ENCODE results near the gene ARHGAP44.

Gene ARHGAP44

DNA sequence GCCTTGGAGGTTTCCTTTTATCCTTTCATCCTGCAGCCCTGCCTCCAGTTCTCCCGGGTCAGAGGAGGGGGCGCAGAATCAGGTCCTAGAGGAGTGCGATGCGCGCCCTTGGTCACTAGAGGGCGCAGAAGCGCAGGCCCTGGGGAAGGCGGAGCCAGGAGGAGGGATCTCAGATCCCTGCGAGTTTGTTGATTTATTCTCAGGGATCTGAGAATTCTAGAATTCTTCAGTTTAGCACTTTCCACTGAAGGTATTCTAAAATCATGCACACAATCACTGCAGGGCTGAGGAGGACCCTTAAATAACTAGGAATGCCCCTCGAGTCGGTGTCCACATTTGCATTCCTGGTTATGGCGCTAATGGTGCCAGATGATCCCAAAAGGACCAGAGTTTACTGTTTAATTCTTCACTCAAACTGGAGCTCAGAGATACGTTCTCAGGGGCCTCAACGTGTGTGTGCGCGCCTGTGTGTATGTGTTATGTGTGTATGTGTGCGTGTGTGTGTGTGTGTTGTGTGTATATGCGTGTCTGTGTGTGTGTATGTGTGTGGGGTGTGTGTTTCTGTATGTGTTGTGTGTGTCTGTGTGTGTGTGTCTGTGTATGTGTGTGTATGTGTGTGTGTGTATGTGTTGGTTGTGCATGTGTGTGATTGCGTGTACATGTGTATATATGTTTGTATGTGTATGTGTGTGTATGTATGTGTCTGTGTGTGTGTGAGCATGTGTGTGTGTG, 235.4 kb downstream of the ARHGAP44 start:
- Mint-ChIP-seq H3K4me3 (peak overlapping the region; percentile 10), H3K4me1 (peaks cover 22% of the 10 kb centered on the region), H3K36me3 (no peaks in the 10 kb centered on the region), H3K27me3 (peaks cover 17% of the 10 kb centered on the region), H3K9me3 (no peaks in the 10 kb centered on the region), H3K27ac (no peak overlapping the region)
- peak; percentile 74 for ATAC-seq

- Mint-ChIP-seq H3K4me3 (no peak overlapping the region), H3K4me1 (peaks cover 22% of the 10 kb centered on the region), H3K9me3 (no peaks in the 10 kb centered on the region), H3K27ac (no peak overlapping the region), H3K36me3 (no peaks in the 10 kb centered on the region), H3K27me3 (peaks cover 17% of the 10 kb centered on the region)
- no peak for ATAC-seq
These were observed 235.9 kb downstream of the ARHGAP44 start for GRCh38 chr17:13025258-13025627.

- Mint-ChIP-seq H3K4me3 (no peak overlapping the region), H3K4me1 (peaks cover 22% of the 10 kb centered on the region), H3K9me3 (no peaks in the 10 kb centered on the region), H3K27ac (peak overlapping the region; percentile 11), H3K36me3 (no peaks in the 10 kb centered on the region), H3K27me3 (peaks cover 17% of the 10 kb centered on the region)
- ATAC-seq = no peak
These were observed 236.4 kb downstream of the ARHGAP44 start for GRCh38 chr17:13025687-13026086.

GRCh38 chr17:13027246-13027645, 237.9 kb downstream of the ARHGAP44 start:
- no peaks in the 10 kb centered on the region for H3K9me3 Mint-ChIP-seq
- H3K4me3 Mint-ChIP-seq = no peak overlapping the region
- H3K4me1 Mint-ChIP-seq = peaks cover 35% of the 10 kb centered on the region
- no peaks in the 10 kb centered on the region for H3K36me3 Mint-ChIP-seq
- peaks cover 17% of the 10 kb centered on the region for H3K27me3 Mint-ChIP-seq
- H3K27ac Mint-ChIP-seq = no peak overlapping the region
- ATAC-seq = no peak

DNA sequence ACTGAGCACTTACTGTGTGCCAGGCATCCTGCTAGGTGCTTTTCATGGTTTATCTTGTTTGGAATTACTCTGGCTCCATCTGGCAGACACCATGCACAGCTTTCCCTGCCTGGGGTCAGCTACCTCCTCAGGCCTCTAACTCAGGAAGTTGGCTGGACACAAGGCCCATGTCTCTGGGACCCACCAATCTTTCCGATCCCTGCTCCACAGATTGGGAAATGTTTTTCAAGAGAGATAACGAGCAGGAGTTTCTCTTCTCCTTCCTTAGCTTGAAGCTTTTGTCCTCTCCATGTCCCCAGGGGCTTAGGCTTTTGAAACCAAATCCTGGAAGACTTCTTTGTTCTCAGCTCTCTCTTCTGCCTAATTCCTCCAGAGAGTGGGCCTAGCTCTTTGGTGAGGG, 240.0 kb downstream of the ARHGAP44 start:
- Mint-ChIP-seq H3K9me3 (peaks cover under 1% of the 10 kb centered on the region), H3K36me3 (no peaks in the 10 kb centered on the region), H3K4me3 (no peak overlapping the region), H3K27me3 (peaks cover 21% of the 10 kb centered on the region), H3K27ac (no peak overlapping the region), H3K4me1 (peaks cover 33% of the 10 kb centered on the region)
- no peak for ATAC-seq

GRCh38 chr17:13030056-13030455, 240.8 kb downstream of the ARHGAP44 start:
- Mint-ChIP-seq H3K27me3 (peaks cover 25% of the 10 kb centered on the region), H3K9me3 (peaks cover 3% of the 10 kb centered on the region), H3K4me3 (no peak overlapping the region), H3K36me3 (no peaks in the 10 kb centered on the region), H3K4me1 (peaks cover 26% of the 10 kb centered on the region), H3K27ac (no peak overlapping the region)
- no peak for ATAC-seq

GRCh38 chr17:13030459-13031300, 241.4 kb downstream of the ARHGAP44 start:
- Mint-ChIP-seq H3K9me3 (peaks cover 7% of the 10 kb centered on the region), H3K27ac (no peak overlapping the region), H3K4me3 (no peak overlapping the region), H3K4me1 (peaks cover 20% of the 10 kb centered on the region), H3K27me3 (peaks cover 25% of the 10 kb centered on the region), H3K36me3 (no peaks in the 10 kb centered on the region)
- no peak for ATAC-seq

- no peak overlapping the region for H3K27ac Mint-ChIP-seq
- H3K27me3 Mint-ChIP-seq = peaks cover 14% of the 10 kb centered on the region
- no peak overlapping the region for H3K4me3 Mint-ChIP-seq
- peaks cover 13% of the 10 kb centered on the region for H3K9me3 Mint-ChIP-seq
- H3K4me1 Mint-ChIP-seq = peaks cover 14% of the 10 kb centered on the region
- no peaks in the 10 kb centered on the region for H3K36me3 Mint-ChIP-seq
- ATAC-seq = peak; percentile 57
These were observed 242.5 kb downstream of the ARHGAP44 start for GRCh38 chr17:13031718-13032350.

DNA sequence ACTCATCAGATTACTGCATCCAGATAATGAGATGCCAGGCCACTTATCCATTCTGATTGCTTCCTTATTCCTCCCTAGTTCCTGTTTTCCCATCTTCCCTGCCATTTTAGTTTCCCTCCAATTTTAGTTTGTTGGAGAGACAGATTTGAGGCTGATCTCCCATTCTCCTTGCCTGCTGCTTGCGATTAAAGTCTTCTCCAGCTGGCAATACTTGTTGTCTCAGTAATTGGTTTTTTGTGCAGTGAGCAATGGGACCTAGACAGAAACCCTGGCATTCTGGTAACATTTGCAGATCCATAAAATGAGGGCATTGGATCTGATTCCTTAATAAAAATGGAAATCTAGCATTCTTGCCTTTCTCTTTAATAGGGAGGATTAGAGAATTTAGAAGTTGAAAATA, 246.1 kb downstream of the ARHGAP44 start:
- no peak for ATAC-seq
- no peak overlapping the region for H3K4me3 Mint-ChIP-seq
- peaks cover 8% of the 10 kb centered on the region for H3K27me3 Mint-ChIP-seq
- H3K9me3 Mint-ChIP-seq = peaks cover 16% of the 10 kb centered on the region
- H3K27ac Mint-ChIP-seq = no peak overlapping the region
- peaks cover 14% of the 10 kb centered on the region for H3K4me1 Mint-ChIP-seq
- no peaks in the 10 kb centered on the region for H3K36me3 Mint-ChIP-seq

DNA sequence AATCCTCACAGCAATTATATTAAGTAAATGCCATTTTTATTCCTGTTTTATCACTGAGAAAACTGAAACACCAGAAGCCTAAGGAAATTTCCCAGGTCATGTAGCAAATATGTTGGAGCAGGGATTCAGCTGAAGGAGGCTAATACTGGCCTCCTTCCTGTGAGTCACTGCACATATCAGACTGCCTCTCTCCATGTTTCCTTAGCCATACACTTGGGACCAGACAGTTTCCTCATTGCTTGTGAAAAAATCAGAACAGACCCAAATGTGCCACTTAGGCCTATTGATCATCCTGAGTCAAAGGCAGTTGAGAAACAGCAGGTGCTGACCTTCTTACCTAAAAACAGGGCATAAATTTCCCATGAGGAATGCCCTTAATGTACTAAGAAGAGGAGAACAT, 247.5 kb downstream of the ARHGAP44 start:
- ATAC-seq = no peak
- Mint-ChIP-seq H3K27me3 (peaks cover 14% of the 10 kb centered on the region), H3K9me3 (peaks cover 16% of the 10 kb centered on the region), H3K4me3 (no peak overlapping the region), H3K4me1 (peaks cover 6% of the 10 kb centered on the region), H3K27ac (no peak overlapping the region), H3K36me3 (no peaks in the 10 kb centered on the region)

- ATAC-seq = no peak
- H3K27me3 Mint-ChIP-seq = peaks cover 35% of the 10 kb centered on the region
These were observed 249.8 kb downstream of the ARHGAP44 start for GRCh38 chr17:13038931-13039665.

More at GRCh38 chr17:13038931-13039665, 249.8 kb downstream of the ARHGAP44 start:
- no peak overlapping the region for H3K4me3 Mint-ChIP-seq
- peaks cover 16% of the 10 kb centered on the region for H3K9me3 Mint-ChIP-seq
- H3K4me1 Mint-ChIP-seq = no peaks in the 10 kb centered on the region
- no peak overlapping the region for H3K27ac Mint-ChIP-seq
- no peaks in the 10 kb centered on the region for H3K36me3 Mint-ChIP-seq
